Loucy (cell line): ENCODE data around the gene PPP4R4.

Experiments used
- EZH2phosphoT487 ChIP-seq: fragments of 200-600 bp; IDR thresholded peaks from 2 replicates; pipeline ENCODE4 v1.6.1; 2018; ENCODE audit warnings: antibody characterized with exemption, mild to moderate bottlenecking, moderate library complexity, borderline replicate concordance
- TF ChIP-seq, protein P1 (sequence below): fragments of 200-600 bp; sonication (generic); conservative IDR thresholded peaks from 2 replicates; pipeline ENCODE4 v1.5.1; 2014; ENCODE audit warnings: mild to moderate bottlenecking, antibody characterized with exemption, low read length

DNA sequence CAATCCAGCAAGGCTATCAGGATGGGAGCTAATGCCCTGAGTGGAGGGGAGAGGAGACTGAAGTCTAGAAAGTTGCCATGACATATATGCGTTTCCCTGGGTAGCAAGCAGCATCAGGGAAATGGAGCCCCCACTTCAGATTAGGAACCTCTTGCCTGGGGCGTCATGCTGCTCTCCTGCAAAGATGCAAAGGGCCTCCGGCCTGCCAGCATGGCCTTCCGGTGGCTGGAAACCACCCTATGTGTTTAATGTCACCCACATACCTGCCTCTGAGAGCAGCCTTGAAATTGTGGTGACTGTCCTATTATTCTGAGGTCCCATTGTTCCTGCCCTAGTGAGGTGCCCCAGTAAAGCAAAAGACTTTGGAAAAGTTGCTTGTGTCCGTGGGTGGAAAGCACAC lies 34.7 kb upstream of the PPP4R4 start:
- TF ChIP-seq, protein P1, sequence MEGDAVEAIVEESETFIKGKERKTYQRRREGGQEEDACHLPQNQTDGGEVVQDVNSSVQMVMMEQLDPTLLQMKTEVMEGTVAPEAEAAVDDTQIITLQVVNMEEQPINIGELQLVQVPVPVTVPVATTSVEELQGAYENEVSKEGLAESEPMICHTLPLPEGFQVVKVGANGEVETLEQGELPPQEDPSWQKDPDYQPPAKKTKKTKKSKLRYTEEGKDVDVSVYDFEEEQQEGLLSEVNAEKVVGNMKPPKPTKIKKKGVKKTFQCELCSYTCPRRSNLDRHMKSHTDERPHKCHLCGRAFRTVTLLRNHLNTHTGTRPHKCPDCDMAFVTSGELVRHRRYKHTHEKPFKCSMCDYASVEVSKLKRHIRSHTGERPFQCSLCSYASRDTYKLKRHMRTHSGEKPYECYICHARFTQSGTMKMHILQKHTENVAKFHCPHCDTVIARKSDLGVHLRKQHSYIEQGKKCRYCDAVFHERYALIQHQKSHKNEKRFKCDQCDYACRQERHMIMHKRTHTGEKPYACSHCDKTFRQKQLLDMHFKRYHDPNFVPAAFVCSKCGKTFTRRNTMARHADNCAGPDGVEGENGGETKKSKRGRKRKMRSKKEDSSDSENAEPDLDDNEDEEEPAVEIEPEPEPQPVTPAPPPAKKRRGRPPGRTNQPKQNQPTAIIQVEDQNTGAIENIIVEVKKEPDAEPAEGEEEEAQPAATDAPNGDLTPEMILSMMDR, result no peak
- no peak for TF ChIP-seq EZH2phosphoT487
